K562 (cell line): ENCODE data around the gene ZNF891. TPM values are rescaled to one million over a fixed set of nuclear protein-coding genes. Genes with fewer than 3 reads are reported as not detected.

ENCODE experiments used
- ADNP ChIP-seq: fragments of 200-800 bp; sonication (Bioruptor generic); IDR thresholded peaks from 2 replicates; pipeline ENCODE4 v1.6.1; 2016; ENCODE audit warnings: missing genetic modification characterization, missing compliant biosample characterization
- CEBPB ChIP-seq: fragments of 450-650 bp; IDR thresholded peaks from 2 replicates; pipeline ENCODE4 v1.6.1; 2016; ENCODE audit warnings: missing genetic modification characterization, missing compliant biosample characterization
- CHCHD3 ChIP-seq: fragments of 250-450 bp; sonication (Bioruptor Pico); IDR thresholded peaks from 2 replicates; pipeline ENCODE4 v2.1.2; 2022; ENCODE audit warnings: mild to moderate bottlenecking
- CREM ChIP-seq: IDR thresholded peaks from 2 replicates; pipeline ENCODE4 v1.6.1; 2014; ENCODE audit warnings: antibody characterized with exemption, low read depth
- HDAC2 ChIP-seq: fragments of 450-650 bp; IDR thresholded peaks from 2 replicates; pipeline ENCODE4 v1.6.1; 2016; ENCODE audit warnings: mild to moderate bottlenecking
- HIVEP1 ChIP-seq: fragments of 250-450 bp; sonication (Bioruptor Pico); IDR thresholded peaks from 2 replicates; pipeline ENCODE4 v1.4.0; 2020; ENCODE audit warnings: mild to moderate bottlenecking
- MBD2 ChIP-seq: sonication (generic); IDR thresholded peaks from 2 replicates; pipeline ENCODE4 v1.6.1; 2016; ENCODE audit warnings: low read depth, borderline replicate concordance
- NCOA6 ChIP-seq: fragments of 450-650 bp; IDR thresholded peaks from 2 replicates; pipeline ENCODE4 v1.6.1; 2017; ENCODE audit warnings: mild to moderate bottlenecking
- NFE2 ChIP-seq: IDR thresholded peaks from 2 replicates; pipeline ENCODE4 v1.6.1; 2014; ENCODE audit warnings: antibody characterized with exemption, low read depth
- NR2C1 ChIP-seq, 2 experiments: fragments of 450-650 bp; IDR thresholded peaks; 2 replicates each; pipeline ENCODE4 v1.6.1; 2017; ENCODE audit warnings: mild to moderate bottlenecking in 2 of 2, antibody characterized with exemption in 1 of 2, inconsistent platforms in 1 of 2, missing compliant biosample characterization in 1 of 2, missing genetic modification characterization in 1 of 2
- RFX5 ChIP-seq: IDR thresholded peaks from 2 replicates; pipeline ENCODE4 v1.6.1; 2011; ENCODE audit warnings: low read depth, mild to moderate bottlenecking, improper control_type of control experiment, low read length
- SMAD4 ChIP-seq: fragments of 250-450 bp; sonication (Bioruptor Pico); conservative IDR thresholded peaks from 2 replicates; pipeline ENCODE4 v1.8.0; 2021; ENCODE audit warnings: inconsistent platforms, mild to moderate bottlenecking, moderate library complexity
- SMARCE1 ChIP-seq: fragments of 450-650 bp; IDR thresholded peaks from 2 replicates; pipeline ENCODE4 v1.7.1; 2016; ENCODE audit warnings: mild to moderate bottlenecking
- TEAD4 ChIP-seq, 2 experiments: sonication (generic) in 1 of 2; formaldehyde crosslinking in 1 of 2; IDR thresholded peaks; 2 replicates each; pipeline versions ENCODE4 v1.6.1 to v1.8.0; 2012 to 2022; ENCODE audit warnings: borderline replicate concordance in 1 of 2, inconsistent platforms in 1 of 2, low read length in 1 of 2, mild to moderate bottlenecking in 1 of 2, missing genetic modification reagents in 1 of 2
- THRAP3 ChIP-seq: fragments of 450-650 bp; IDR thresholded peaks from 2 replicates; pipeline ENCODE4 v1.6.1; 2016; ENCODE audit warnings: mild to moderate bottlenecking, inconsistent platforms, borderline replicate concordance
- ZBED1 ChIP-seq: IDR thresholded peaks from 2 replicates; pipeline ENCODE4 v1.6.1; 2014
- ZC3H8 ChIP-seq: fragments of 450-650 bp; IDR thresholded peaks from 2 replicates; pipeline ENCODE4 v1.6.1; 2017
- ZNF121 ChIP-seq: sonication (generic); formaldehyde crosslinking; conservative IDR thresholded peaks from 2 replicates; pipeline ENCODE4 v1.8.0; 2022; ENCODE audit warnings: missing genetic modification reagents
- polyA plus RNA-seq, 8 experiments: library from polyadenylated mRNA; depleted of rRNA in 4 of 8; stranded (reverse) in 5 of 8; unstranded in 3 of 8; fragments of >200 nt; fragmentation: Nextera tagmentation in 2 of 8; fragmentation: Illumina TruSeq in 1 of 8; extraction: Ambion mirVana in 2 of 8; extraction: Trizol in 1 of 8; gene quantifications; 2 replicates each; pipeline versions ENCODE4 v1.2.1 to v1.2.3, GENCODE V29; 2011 to 2014; ENCODE audit warnings: inconsistent platforms in 1 of 8, missing spikeins in 1 of 8
- total RNA-seq, 7 experiments: library from RNA; depleted of rRNA in 6 of 7; stranded (reverse); fragments of >200 nt in 6 of 7; fragmentation: Illumina TruSeq in 2 of 7; extraction: Trizol in 2 of 7; gene quantifications; 2 replicates each; pipeline versions ENCODE4 v1.2.1 to v1.2.3, GENCODE V29; 2011 to 2021; ENCODE audit warnings: low replicate concordance in 1 of 7
- TF ChIP-seq, protein P1 (sequence below), 2 experiments: fragments of 250-450 bp in 1 of 2; fragments of 450-650 bp in 1 of 2; sonication (Bioruptor Pico) in 1 of 2; IDR thresholded peaks; 2 replicates each; pipeline versions ENCODE4 v1.6.1 to v1.8.0; 2016 to 2021; ENCODE audit warnings: mild to moderate bottlenecking in 2 of 2, moderate library complexity in 2 of 2, missing compliant biosample characterization in 1 of 2, missing genetic modification characterization in 1 of 2
- TF ChIP-seq, protein P2 (sequence below): fragments of 250-450 bp; sonication (Bioruptor Pico); IDR thresholded peaks from 2 replicates; pipeline ENCODE4 v1.4.0; 2020
- TF ChIP-seq, protein P3 (sequence below): fragments of 150-350 bp; IDR thresholded peaks from 2 replicates; pipeline ENCODE4 v1.6.1; 2014; ENCODE audit warnings: low read depth, mild to moderate bottlenecking, low read length, borderline replicate concordance

The ZNF891 gene
- total and polyA plus RNA-seq, 9 of the 15 experiments (the other 6 are each of a cell fraction or from before 2014, with no cell fraction given) = 0.41 to 2.0 (median 1.3) TPM

DNA sequence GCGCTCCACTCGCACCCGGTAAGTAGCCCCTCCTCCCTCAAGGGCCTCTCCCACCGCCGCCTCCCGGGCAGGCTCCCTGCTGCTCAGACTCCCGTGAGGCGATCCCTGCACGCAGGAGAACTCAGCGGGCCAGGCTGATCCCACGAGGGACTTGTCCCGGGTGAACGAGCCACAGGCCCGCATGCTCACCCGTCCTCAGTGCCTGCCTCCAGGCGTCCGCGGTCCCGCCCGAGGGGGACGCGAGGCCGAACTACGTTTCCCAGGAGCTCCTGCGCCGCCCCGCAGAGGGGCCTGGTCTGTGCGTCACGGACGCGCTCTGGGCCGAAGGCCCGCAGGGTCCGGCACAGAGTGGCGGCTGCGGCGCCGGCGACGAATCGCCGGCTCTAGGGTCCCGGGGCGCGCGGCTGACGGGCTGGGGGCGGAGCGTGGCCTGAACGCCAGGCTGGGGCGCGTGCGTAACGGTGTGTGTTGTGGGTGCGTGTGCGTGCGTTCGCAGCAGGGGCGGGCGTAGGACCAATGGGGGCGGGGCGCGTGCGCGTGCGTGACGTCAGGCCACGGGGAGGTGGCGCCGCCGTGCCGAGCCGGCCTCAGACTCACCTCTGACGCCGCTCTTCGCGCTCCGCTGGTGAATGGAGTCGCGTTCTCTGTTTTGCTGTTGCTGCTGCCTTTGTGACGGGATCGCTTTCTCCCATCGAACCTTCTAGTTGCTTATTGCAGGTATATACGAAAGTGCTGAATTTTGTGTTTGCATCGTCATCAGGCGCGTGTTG lies at the start of gene ZNF891, which contains the start of gene ZNF10 (continued):
- TF ChIP-seq, protein P1, sequence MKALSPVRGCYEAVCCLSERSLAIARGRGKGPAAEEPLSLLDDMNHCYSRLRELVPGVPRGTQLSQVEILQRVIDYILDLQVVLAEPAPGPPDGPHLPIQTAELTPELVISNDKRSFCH (CRISPR knock-in tag; IDR thresholded peaks at IDR 0.05) = no peak
- TF ChIP-seq, protein P1 (tag; IDR thresholded peaks at IDR 0.05) = no peak
- 0 out of 2 replicates have a peak, but pooled peaks have one; percentile 26 for TF ChIP-seq HIVEP1 (CRISPR knock-in tag)
- no peak for TF ChIP-seq NR2C1 (IDR thresholded peaks at IDR 0.05)
- TF ChIP-seq NR2C1 (tag; IDR thresholded peaks at IDR 0.05) = peak; percentile 71
- no peak for TF ChIP-seq ZC3H8
- peak; percentile 93 for TF ChIP-seq NCOA6
- peak; percentile 97 for TF ChIP-seq CREM
- no peak for TF ChIP-seq RFX5
- no peak for TF ChIP-seq ADNP
- no peak for TF ChIP-seq SMARCE1
- no peak for TF ChIP-seq MBD2
- no peak for TF ChIP-seq THRAP3
- no peak for TF ChIP-seq CEBPB (tag)
- TF ChIP-seq, protein P2, sequence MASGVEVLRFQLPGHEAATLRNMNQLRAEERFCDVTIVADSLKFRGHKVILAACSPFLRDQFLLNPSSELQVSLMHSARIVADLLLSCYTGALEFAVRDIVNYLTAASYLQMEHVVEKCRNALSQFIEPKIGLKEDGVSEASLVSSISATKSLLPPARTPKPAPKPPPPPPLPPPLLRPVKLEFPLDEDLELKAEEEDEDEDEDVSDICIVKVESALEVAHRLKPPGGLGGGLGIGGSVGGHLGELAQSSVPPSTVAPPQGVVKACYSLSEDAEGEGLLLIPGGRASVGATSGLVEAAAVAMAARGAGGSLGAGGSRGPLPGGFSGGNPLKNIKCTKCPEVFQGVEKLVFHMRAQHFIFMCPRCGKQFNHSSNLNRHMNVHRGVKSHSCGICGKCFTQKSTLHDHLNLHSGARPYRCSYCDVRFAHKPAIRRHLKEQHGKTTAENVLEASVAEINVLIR = peak; percentile 87
- TF ChIP-seq NFE2 = 0 out of 2 replicates have a peak, but pooled peaks have one; percentile 1
- TF ChIP-seq ZNF121 = no peak; the same call in 1 of the 2 replicates
- TF ChIP-seq CHCHD3 (CRISPR knock-in tag) = no peak
- TF ChIP-seq HDAC2 = peak; percentile 73; the same call in 1 of the 2 replicates
- no peak for TF ChIP-seq ZBED1
- TF ChIP-seq, protein P3, sequence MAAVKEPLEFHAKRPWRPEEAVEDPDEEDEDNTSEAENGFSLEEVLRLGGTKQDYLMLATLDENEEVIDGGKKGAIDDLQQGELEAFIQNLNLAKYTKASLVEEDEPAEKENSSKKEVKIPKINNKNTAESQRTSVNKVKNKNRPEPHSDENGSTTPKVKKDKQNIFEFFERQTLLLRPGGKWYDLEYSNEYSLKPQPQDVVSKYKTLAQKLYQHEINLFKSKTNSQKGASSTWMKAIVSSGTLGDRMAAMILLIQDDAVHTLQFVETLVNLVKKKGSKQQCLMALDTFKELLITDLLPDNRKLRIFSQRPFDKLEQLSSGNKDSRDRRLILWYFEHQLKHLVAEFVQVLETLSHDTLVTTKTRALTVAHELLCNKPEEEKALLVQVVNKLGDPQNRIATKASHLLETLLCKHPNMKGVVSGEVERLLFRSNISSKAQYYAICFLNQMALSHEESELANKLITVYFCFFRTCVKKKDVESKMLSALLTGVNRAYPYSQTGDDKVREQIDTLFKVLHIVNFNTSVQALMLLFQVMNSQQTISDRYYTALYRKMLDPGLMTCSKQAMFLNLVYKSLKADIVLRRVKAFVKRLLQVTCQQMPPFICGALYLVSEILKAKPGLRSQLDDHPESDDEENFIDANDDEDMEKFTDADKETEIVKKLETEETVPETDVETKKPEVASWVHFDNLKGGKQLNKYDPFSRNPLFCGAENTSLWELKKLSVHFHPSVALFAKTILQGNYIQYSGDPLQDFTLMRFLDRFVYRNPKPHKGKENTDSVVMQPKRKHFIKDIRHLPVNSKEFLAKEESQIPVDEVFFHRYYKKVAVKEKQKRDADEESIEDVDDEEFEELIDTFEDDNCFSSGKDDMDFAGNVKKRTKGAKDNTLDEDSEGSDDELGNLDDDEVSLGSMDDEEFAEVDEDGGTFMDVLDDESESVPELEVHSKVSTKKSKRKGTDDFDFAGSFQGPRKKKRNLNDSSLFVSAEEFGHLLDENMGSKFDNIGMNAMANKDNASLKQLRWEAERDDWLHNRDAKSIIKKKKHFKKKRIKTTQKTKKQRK = no peak; the same call in 1 of the 2 replicates
- TF ChIP-seq SMAD4 = 0 out of 2 replicates have a peak, but pooled peaks have one; percentile 51
- peak; percentile 7; the same call in 1 of the 2 replicates for TF ChIP-seq TEAD4 (IDR thresholded peaks at IDR 0.05; ENCODE audit: low read length)
- TF ChIP-seq TEAD4 (CRISPR knock-in tag; IDR thresholded peaks at IDR 0.05; ENCODE audit: borderline replicate concordance) = no peak
